Keratinocyte (primary cell): Measurements from ENCODE around the gene GSAP.

ENCODE experiments used
- EZH2 ChIP-seq: IDR thresholded peaks from one replicate; pipeline ENCODE4 v1.6.1; 2012; ENCODE audit warnings: inconsistent platforms, mild to moderate bottlenecking, low read length, moderate library complexity
- TF ChIP-seq, protein P1 (sequence below), 3 experiments: IDR thresholded peaks in 1 of 3; conservative IDR thresholded peaks in 1 of 3; optimal IDR thresholded peaks in 1 of 3; 2 replicates in 2 of 3; 3 replicates in 1 of 3; pipeline versions ENCODE3 to v1.5.1; 2011; ENCODE audit warnings: low read length in 3 of 3, mild to moderate bottlenecking in 3 of 3, moderate library complexity in 2 of 3, control low read depth in 1 of 3, inconsistent platforms in 1 of 3; ENCODE audit not compliant: insufficient read depth in 2 of 3; ENCODE audit errors: extremely low read depth in 1 of 3

DNA sequence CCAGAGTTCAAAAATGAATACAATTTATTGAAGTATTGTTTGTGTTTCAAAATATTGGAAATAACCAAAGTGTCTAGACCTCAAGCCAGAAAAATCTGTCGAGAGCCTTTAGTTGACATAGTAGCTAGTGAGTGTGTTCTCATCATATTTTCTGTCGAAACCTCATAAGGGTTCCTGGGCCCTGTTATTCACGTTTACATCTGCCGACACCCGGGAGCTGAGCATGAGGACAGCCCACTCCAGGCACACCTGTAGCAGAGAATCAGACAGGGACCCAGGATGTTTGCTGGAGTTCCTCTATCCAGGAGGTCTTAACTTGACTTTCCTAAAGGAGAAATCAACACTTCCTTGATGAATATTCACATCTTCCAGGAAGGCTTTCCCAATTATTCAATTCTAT, 144.4 kb downstream of the GSAP start:
- TF ChIP-seq, protein P1, sequence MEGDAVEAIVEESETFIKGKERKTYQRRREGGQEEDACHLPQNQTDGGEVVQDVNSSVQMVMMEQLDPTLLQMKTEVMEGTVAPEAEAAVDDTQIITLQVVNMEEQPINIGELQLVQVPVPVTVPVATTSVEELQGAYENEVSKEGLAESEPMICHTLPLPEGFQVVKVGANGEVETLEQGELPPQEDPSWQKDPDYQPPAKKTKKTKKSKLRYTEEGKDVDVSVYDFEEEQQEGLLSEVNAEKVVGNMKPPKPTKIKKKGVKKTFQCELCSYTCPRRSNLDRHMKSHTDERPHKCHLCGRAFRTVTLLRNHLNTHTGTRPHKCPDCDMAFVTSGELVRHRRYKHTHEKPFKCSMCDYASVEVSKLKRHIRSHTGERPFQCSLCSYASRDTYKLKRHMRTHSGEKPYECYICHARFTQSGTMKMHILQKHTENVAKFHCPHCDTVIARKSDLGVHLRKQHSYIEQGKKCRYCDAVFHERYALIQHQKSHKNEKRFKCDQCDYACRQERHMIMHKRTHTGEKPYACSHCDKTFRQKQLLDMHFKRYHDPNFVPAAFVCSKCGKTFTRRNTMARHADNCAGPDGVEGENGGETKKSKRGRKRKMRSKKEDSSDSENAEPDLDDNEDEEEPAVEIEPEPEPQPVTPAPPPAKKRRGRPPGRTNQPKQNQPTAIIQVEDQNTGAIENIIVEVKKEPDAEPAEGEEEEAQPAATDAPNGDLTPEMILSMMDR (optimal IDR thresholded peaks at IDR 0.05 in 1 of 3, IDR thresholded peaks at IDR 0.05 in 1 of 3, conservative IDR thresholded peaks at IDR 0.05 in 1 of 3; ENCODE audit: extremely low read depth in 1 of 3, insufficient read depth in 2 of 3, low read length in 3 of 3) = no peak
- TF ChIP-seq EZH2 = no peak
